Measurements from ENCODE around the gene INPP5J.
"Not testable (repeated sequence)": the region's sequence is repeated elsewhere in the genome, so short reads cannot be mapped to it uniquely, and the experiment has no call there.

DNA sequence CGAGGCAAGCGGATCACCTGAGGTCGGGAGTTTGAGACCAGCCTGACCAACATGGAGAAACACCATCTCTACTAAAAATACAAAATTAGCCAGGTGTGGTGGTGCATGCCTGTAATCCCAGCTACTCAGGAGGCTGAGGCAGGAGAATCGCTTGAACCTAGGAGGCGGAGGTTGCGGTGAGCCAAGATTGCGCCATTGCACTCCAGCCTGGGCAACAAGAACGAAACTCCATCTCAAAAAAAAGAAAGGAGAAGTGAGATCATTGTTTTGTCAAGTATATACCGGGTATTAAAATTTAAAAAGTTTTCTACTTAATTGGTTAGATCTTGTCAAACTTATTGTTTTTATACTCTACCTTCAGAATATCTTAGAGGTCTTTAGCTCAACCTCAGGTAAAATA is 49.0 kb downstream of the INPP5J start:
- TF ChIP-seq, protein P1, sequence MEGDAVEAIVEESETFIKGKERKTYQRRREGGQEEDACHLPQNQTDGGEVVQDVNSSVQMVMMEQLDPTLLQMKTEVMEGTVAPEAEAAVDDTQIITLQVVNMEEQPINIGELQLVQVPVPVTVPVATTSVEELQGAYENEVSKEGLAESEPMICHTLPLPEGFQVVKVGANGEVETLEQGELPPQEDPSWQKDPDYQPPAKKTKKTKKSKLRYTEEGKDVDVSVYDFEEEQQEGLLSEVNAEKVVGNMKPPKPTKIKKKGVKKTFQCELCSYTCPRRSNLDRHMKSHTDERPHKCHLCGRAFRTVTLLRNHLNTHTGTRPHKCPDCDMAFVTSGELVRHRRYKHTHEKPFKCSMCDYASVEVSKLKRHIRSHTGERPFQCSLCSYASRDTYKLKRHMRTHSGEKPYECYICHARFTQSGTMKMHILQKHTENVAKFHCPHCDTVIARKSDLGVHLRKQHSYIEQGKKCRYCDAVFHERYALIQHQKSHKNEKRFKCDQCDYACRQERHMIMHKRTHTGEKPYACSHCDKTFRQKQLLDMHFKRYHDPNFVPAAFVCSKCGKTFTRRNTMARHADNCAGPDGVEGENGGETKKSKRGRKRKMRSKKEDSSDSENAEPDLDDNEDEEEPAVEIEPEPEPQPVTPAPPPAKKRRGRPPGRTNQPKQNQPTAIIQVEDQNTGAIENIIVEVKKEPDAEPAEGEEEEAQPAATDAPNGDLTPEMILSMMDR (IDR thresholded peaks at IDR 0.05), result not testable (repeated sequence)
- TF ChIP-seq POLR2A (IDR thresholded peaks at IDR 0.05), result not testable (repeated sequence)
